ENCODE measurements around the gene XYLT2.
A peak's percentile ranks its signal among the peaks of the same experiment; 100 is the strongest.
"Not testable (repeated sequence)": the region's sequence is repeated elsewhere in the genome, so short reads cannot be mapped to it uniquely, and the experiment has no call there.

The XYLT2 gene

DNA sequence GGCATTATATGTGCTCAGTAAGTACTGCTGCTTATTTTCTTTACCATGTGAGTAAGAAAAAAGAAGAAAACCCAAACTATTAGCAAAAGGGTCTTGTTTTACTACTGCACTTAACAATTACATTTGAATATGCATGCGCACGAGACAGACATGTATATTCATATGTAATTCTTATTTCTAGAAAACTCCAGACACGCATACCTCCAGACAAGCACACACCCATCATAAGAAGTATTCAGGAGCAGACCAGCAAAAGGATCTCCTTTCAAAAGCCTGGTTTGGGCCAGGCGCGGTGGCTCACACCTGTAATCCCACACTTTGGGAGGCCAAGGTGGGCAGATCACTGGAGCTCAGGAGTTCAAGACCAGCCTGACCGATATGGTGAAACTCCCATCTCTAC lies 43.6 kb downstream of the XYLT2 start:
- no peak for DNase-seq (ENCODE audit: low spot score)

DNA sequence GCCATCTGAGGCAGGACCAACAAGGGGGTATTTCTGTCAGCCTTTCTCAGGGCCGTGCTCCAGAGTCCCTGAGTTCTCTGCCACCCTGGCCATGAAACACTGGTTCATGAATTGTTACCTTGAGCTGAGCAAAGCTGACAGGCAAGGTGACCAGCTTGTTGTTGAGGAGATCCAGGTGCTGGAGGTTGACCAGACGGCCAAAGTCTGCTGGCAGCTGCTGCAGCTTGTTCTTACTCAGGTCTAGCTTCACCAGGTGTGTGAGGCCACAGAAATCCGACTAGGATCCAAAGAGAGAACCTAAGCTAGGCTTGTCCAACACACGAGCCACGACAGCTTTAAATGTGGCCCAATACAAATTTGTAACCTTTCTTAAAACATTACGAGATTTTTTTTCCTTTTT lies 46.7 kb downstream of the XYLT2 start:
- peak; percentile 0 for DNase-seq (ENCODE audit: low spot score)

DNA sequence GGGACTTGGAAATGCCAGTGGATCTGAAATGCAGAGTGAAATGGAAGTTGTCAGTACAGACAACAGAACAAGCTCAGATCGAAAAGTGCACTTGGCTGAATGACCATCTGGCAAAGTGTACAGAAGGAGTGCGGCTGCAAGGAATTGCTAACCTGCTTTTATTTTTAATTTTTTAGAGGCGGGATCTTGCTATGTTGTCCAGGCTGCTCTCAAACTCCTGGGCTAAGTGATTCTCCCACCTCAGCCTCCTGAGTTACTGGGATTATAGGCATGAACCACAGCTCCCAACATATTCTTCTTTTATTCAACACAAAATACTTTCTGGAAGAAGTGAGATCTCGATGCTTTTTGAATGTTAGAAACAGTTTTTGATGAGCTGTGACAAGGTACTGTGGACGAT lies 47.8 kb downstream of the XYLT2 start:
- DNase-seq (ENCODE audit: low spot score) = peak; percentile 0

DNA sequence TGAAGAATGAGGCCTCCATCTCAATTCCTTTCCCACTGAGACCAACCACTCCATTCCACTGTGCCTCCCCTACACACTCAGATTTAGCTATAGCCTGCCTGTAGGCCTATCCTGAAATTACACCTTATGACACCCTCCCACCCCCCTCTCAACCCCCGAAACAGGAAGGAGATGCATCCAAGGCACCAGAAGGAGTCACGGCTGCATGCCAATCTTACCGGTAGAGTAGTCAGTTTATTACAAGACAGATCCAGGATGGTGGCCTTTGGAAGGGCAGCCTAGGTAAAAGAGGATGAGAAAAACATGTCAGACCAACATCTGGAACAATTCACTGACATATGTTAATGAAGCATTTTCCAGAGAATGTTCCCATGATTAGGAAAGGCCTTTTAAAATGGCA lies 48.8 kb downstream of the XYLT2 start:
- peak; percentile 5 for DNase-seq (ENCODE audit: low spot score)

DNA sequence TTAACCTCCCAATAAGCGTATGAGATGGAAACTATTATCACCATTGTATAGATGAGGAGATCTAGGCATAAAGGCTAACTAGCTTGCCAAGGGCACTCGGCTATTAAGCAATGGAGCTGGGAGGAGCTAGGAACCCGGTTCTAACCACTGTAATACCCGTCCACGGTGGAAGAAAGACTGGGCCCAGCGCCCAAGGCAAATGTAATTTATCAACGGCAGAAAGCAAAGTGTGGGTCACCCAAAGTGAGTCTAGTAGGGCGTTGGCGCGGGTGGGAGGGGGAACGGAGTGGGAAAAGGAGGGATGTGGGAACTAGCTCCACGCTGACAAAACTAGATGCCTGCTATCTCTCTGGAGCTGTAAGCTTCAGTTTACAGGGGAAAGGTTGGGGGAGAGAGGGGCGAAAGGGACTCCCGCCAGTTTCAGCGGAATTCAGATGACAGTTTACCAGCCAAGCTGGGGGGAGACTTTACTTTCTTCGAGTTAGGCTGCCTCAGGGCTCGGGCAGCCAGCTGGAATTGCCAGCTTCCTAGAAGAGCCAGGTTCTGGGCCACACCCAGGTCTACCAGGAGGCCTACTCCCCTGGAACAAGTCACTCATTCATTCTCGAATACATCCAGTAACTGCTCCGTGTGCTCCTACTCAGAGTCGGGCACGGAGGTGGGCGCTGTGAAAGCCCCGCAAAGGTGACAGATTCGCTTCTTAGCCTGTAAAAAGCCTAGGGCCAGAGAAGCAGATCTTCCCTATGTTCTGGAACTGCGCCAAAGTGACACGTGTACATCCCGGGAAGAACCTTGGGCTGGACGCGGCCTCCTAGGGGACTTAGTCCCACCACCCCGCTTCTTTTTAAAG lies 50.6 kb downstream of the XYLT2 start:
- DNase-seq (ENCODE audit: low spot score) = peak; percentile 77

DNA sequence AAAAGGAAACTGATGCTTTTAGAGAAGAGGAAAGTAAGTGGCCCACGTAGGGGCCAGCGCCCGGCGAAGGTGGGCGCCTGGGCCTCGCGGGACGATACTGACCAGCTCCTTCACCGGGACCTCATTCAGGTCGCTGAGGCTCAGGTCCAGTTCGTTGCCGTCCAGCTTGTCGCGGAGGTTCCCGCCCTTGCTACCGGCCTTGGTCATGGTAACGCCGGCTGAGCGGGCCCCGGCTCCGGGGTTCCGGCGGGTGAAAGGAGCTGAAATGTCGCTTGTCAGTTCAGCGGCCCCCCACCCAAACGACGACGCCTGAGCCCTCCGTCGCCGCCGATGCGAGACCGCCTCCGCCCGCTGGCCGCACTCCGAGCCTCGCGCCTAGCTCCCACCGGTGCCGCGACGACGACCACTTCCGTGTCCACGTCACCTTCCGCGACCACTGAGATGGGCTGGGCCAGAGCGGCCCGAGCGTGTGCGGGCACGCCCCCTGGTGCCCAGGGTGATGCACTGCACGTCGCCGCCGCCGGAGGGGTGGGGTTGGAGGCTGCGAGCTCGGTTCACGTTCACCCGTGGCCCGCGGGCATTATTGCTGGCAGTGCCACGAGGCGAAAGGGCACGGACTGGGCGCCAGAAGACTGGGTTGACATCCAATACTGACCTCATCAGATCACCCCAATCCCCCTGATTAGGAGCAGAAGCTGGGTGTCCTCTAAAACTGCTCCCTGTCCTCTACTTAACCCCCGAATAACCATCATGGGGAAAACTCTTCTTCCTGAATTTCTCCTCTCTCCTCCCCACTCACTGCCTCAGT lies 51.4 kb downstream of the XYLT2 start, which contains the start of gene LRRC59:
Gene LRRC59, minus strand, starts transcription at position 413 of the 808 bp plus-strand sequence. Its CDS starts 206 bp downstream, at position 207.
- peak; percentile 96 for DNase-seq (ENCODE audit: low spot score)

DNA sequence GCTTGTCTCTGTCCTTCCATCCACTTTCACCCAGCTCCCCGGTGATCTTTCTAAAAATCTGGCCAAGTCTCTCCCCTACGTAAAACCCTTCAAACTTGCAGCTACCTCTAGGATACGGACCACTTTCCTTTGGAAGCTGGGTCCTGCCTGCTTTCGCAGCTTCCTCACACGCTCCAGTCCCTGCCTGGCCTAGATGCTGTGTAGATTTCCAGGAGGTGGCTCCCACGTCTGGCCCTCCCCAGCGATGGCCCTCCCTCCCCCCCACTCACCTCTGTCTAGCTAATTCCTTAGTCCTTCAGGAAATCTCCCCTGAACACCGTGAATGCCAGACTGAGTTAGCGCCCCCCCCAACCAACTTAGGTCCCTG lies 52.0 kb downstream of the XYLT2 start:
- peak; percentile 6 for DNase-seq (ENCODE audit: low spot score)

DNA sequence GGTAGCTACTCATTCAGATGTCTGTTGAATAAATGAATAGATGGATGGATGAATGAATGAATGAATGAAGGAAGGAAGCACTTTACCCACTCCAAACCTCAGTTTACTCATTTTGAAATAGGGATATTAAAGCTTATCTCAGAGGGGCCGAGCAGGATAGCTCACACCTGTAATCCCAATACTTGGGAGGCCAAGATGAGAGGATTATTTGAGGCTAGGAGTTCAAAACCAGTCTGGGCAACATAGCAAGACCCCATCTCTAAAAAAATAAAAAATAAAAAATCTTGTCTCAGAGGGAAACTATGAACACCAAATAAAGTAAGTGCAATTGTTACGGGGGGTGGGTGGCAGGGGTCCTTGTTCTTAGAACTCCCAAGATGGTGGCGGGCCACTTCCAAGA lies 52.7 kb downstream of the XYLT2 start:
- not testable (repeated sequence) for DNase-seq (ENCODE audit: low spot score)

DNA sequence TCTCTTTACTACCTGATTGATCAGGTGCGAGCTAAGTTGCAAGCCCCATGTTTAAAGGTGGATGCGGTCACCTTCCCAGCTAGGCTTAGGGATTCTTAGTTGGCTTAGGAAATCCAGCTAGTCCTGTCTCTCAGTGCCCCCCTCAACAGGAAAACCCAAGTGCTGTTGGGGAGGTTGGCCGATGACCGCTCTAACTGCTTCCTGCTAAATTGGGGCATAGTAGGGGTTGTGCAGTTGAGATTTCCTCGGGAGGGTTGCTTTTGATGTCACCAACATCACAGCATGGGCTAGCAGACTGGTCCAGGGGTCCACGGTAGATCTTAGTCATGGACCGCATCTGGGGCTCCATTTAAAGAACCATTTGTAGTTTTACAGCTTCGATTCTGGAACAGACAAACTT lies 53.7 kb downstream of the XYLT2 start:
- not testable (repeated sequence) for DNase-seq (ENCODE audit: low spot score)

DNA sequence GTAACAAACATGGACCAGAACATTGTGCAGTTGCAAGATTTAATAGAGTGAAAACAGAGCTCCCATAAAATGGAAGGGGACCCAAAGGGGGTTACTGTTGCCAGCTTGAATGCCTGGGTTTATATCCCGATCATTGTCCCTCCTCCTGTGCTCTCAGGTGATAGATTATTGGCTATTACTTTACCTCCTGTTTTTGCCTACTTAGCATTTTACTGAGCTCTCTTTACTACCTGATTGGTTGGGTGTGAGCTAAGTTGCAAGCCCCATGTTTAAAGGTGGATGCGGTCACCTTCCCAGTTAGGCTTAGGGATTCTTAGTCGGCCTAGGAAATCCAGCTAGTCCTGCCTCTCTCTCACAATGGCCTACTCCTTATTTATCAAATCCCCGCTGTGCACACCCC lies 59.4 kb downstream of the XYLT2 start:
- DNase-seq (ENCODE audit: low spot score) = not testable (repeated sequence)

DNA sequence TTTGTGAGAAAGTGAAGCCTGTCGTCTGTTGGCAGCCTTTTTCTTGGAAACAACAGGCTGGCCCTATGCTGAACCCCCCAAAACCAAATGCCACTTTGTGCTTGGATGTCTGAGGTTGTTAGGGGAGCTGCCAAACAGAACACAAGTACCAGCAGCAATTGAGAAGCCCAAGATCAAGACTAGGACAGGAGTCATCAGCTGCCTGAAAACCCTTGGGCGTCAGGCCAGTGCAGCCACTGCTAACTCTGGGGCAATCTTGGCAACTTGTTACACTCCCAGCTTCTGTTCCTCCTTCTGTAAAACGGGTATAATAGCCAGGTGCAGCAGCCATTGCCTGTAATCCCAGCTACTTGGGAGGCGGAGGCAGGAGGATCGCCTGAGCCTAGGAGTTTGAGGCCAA lies 60.7 kb downstream of the XYLT2 start:
- DNase-seq (ENCODE audit: low spot score) = no peak

DNA sequence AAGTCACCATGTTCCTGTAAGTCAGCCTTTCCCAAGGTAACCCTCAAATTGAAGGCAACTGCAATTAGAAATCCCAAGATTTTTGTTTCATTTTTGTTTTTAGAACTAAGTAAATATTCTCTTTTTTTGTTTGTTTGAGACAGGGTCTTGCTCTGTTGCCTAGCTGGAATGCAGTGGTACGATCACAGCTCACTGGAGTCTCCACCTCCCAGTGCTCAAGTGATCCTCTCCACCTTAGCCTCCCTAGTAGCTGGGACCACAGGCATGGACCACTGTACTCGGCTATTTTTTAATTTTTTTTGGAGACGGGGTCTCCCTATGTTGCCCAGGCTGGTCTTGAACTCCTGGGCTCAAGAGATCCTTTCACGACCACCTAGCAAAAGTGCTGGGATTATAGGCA lies 62.0 kb downstream of the XYLT2 start:
- DNase-seq (ENCODE audit: low spot score) = no peak
